Measurements from ENCODE around the gene PTEN. TPM values are rescaled to one million over a fixed set of nuclear protein-coding genes. Genes with fewer than 3 reads are reported as not detected.
"Not testable (repeated sequence)": the region's sequence is repeated elsewhere in the genome, so short reads cannot be mapped to it uniquely, and the experiment has no call there.

The PTEN gene
- total RNA-seq, 1 experiment from 2014 or later = 58.7 TPM

GRCh38 chr10:87829051-87829450 is 34.4 kb upstream of the PTEN start:
- H3K9me2 ChIP-seq (ENCODE audit: insufficient read depth); RAD21 ChIA-PET (ENCODE audit: low non-redundant PET in 1 of 2, low total read pairs in 2 of 2, uncharacterized antibody in 2 of 2, unreplicated experiment in 2 of 2); DNase-seq (ENCODE audit: low read depth, low spot score); H3K27me3 ChIP-seq (ENCODE audit: insufficient read depth, low read length); BruUV-seq (replicated peaks); intact Hi-C loops (cut with micrococcal nuclease); H3K79me2 ChIP-seq (ENCODE audit: insufficient read depth, low read length); H3K27ac ChIP-seq (ENCODE audit: low read depth, low read length); H3K4me3 ChIP-seq (replicated peaks in 1 of 2; ENCODE audit: low read depth in 1 of 2, low read length in 2 of 2); H3K4me2 ChIP-seq (ENCODE audit: low read length); CTCF ChIA-PET; ATAC-seq; H3K36me3 ChIP-seq (ENCODE audit: control insufficient read depth in 1 of 2, insufficient read depth in 2 of 2, low read length in 2 of 2); POLR2A ChIA-PET; H3K4me1 ChIP-seq (ENCODE audit: control insufficient read depth in 1 of 2, insufficient read depth in 2 of 2, low read length in 2 of 2); H3K9ac ChIP-seq (ENCODE audit: low read length); H3K9me3 ChIP-seq (ENCODE audit: control insufficient read depth in 1 of 2, insufficient read depth in 1 of 2, low read depth in 1 of 2, low read length in 2 of 2); H4K20me1 ChIP-seq (ENCODE audit: insufficient read depth); H2AFZ ChIP-seq (ENCODE audit: low read depth, low read length, poor library complexity, severe bottlenecking): not testable (repeated sequence)

- H3K9me3 ChIP-seq (ENCODE audit: control insufficient read depth in 1 of 2, insufficient read depth in 1 of 2, low read depth in 1 of 2, low read length in 2 of 2) = no peaks in the 10 kb centered on the region
- no peaks in the 10 kb centered on the region for H4K20me1 ChIP-seq (ENCODE audit: insufficient read depth)
- H2AFZ ChIP-seq (ENCODE audit: low read depth, low read length, poor library complexity, severe bottlenecking) = no peak overlapping the region
- H3K9me2 ChIP-seq (ENCODE audit: insufficient read depth) = no peaks in the 10 kb centered on the region
- no peaks in the 10 kb centered on the region for H3K27me3 ChIP-seq (ENCODE audit: insufficient read depth, low read length)
- H3K27ac ChIP-seq (ENCODE audit: low read depth, low read length) = no peak overlapping the region
- no peaks in the 10 kb centered on the region for H3K36me3 ChIP-seq (ENCODE audit: control insufficient read depth in 1 of 2, insufficient read depth in 2 of 2, low read length in 2 of 2)
- ATAC-seq (no peak), DNase-seq (ENCODE audit: low read depth, low spot score) (no peak)
- H3K4me1 ChIP-seq (ENCODE audit: control insufficient read depth in 1 of 2, insufficient read depth in 2 of 2, low read length in 2 of 2) = peaks cover 0 to 3% of the 10 kb centered on the region in 2 experiments; a peak in 1 of 4 replicates
- ChIA-PET RAD21 (ENCODE audit: low non-redundant PET in 1 of 2, low total read pairs in 2 of 2, uncharacterized antibody in 2 of 2, unreplicated experiment in 2 of 2) (no interaction called here), POLR2A (no interaction called here), CTCF (no interaction called here)
- no peak overlapping the region for H3K9ac ChIP-seq (ENCODE audit: low read length)
- H3K4me3 ChIP-seq (replicated peaks in 1 of 2; ENCODE audit: low read depth in 1 of 2, low read length in 2 of 2) = no peak overlapping the region
- BruUV-seq (replicated peaks) = no TSS peak
- no peak overlapping the region for H3K4me2 ChIP-seq (ENCODE audit: low read length)
- H3K79me2 ChIP-seq (ENCODE audit: insufficient read depth, low read length) = no peaks in the 10 kb centered on the region
- intact Hi-C loops (cut with micrococcal nuclease) = no loop called here
- TF ChIP-seq YY1 (IDR thresholded peaks at IDR 0.05; ENCODE audit: extremely low read depth, insufficient replicate concordance, low read depth, low read length) (no peak), MAX (IDR thresholded peaks at IDR 0.05) (no peak), SP1 (IDR thresholded peaks at IDR 0.05; ENCODE audit: low read depth) (no peak), CTCF (IDR thresholded peaks at IDR 0.05 in 2 of 3, conservative IDR thresholded peaks at IDR 0.05 in 1 of 3; ENCODE audit: borderline replicate concordance in 1 of 3, insufficient read depth in 1 of 3, low read depth in 2 of 3, low read length in 2 of 3) (no peak), TCF7L2 (IDR thresholded peaks at IDR 0.05; ENCODE audit: borderline replicate concordance, extremely low read depth, insufficient read depth, insufficient read length) (no peak), JUND (IDR thresholded peaks at IDR 0.05) (no peak), POLR2A (IDR thresholded peaks at IDR 0.05; ENCODE audit: borderline replicate concordance, extremely low read depth, insufficient read depth, insufficient read length) (no peak), POLR2AphosphoS5 (IDR thresholded peaks at IDR 0.05; ENCODE audit: low read depth, low read length) (no peak), SRF (IDR thresholded peaks at IDR 0.05; ENCODE audit: low read depth) (no peak), ZBTB33 (IDR thresholded peaks at IDR 0.05; ENCODE audit: extremely low read depth, insufficient replicate concordance, low read length) (no peak), ZNF274 (IDR thresholded peaks at IDR 0.05; ENCODE audit: low read depth, low read length) (no peak), ZFX (IDR thresholded peaks at IDR 0.05) (no peak), ATF3 (IDR thresholded peaks at IDR 0.05) (no peak), FOSL1 (IDR thresholded peaks at IDR 0.05; ENCODE audit: low read depth) (no peak), ELF1 (IDR thresholded peaks at IDR 0.05; ENCODE audit: borderline replicate concordance, low read depth) (no peak), CEBPB (IDR thresholded peaks at IDR 0.05; ENCODE audit: low read depth) (no peak), EGR1 (IDR thresholded peaks at IDR 0.05; ENCODE audit: low read depth) (no peak)
Observed at GRCh38 chr10:87829986-87830729, 33.3 kb upstream of the PTEN start.
